Measurements from ENCODE around the gene TICRR. TPM values are rescaled to one million over a fixed set of nuclear protein-coding genes. Genes with fewer than 3 reads are reported as not detected.

The TICRR gene
- total RNA-seq, 6 experiments from 2014 or later = 3.0 to 6.0 (median 5.0) TPM

DNA sequence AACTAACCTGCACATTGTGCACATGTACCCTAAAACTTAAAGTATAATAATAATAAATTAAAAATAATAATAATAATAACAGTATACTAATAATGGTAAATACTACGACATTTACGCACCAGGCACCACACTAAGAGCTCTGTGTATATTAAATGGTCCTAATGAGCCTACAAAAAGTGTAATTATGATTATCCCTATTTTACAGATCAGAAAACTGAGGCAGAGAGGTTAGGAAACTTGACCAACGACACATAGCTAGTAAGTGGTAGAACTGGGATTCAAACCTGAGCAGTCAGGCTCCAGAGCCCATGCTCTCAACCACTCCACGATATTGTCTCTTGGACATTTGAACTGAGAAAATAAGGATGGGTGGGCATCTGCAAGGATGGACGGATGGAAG is 65.0 kb downstream of the TICRR start:
- peaks cover 2% of the 10 kb centered on the region; the same call in 1 of the 2 replicates for H3K9me3 Mint-ChIP-seq
- TF ChIP-seq, protein P1, sequence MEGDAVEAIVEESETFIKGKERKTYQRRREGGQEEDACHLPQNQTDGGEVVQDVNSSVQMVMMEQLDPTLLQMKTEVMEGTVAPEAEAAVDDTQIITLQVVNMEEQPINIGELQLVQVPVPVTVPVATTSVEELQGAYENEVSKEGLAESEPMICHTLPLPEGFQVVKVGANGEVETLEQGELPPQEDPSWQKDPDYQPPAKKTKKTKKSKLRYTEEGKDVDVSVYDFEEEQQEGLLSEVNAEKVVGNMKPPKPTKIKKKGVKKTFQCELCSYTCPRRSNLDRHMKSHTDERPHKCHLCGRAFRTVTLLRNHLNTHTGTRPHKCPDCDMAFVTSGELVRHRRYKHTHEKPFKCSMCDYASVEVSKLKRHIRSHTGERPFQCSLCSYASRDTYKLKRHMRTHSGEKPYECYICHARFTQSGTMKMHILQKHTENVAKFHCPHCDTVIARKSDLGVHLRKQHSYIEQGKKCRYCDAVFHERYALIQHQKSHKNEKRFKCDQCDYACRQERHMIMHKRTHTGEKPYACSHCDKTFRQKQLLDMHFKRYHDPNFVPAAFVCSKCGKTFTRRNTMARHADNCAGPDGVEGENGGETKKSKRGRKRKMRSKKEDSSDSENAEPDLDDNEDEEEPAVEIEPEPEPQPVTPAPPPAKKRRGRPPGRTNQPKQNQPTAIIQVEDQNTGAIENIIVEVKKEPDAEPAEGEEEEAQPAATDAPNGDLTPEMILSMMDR (IDR thresholded peaks at IDR 0.05) = no peak
- peaks cover 42% of the 10 kb centered on the region for H3K36me3 Mint-ChIP-seq (ENCODE audit: low read depth)
- H3K27ac Mint-ChIP-seq = no peak overlapping the region
- H3K27me3 Mint-ChIP-seq (ENCODE audit: insufficient read depth) = no peaks in the 10 kb centered on the region; the same call in 1 of the 2 replicates
- no peaks in the 10 kb centered on the region for H3K4me1 Mint-ChIP-seq (ENCODE audit: low read depth)
- DNase-seq = no peak
- H3K4me3 Mint-ChIP-seq = no peak overlapping the region

DNA sequence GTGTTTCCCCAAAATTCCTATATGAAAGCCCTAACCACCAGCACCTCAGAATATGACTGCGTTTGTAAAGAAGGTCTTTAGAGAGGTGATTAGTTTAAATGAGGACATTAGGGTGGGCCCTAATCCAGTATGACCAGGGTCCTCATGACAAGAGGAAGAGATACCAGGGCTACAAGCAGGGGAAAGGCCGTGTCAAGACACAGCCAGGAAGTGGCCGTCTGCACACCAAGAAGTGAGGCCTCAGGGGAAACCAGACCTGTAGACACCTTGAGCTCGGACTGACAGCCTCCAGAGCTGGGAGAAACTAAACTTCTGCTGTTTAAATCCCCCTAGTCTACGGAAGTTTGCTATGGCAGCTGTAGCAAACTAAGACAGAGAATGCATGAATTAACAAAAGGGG is 65.8 kb downstream of the TICRR start:
- DNase-seq = no peak
- Mint-ChIP-seq H3K9me3 (no peaks in the 10 kb centered on the region), H3K4me3 (no peak overlapping the region), H3K36me3 (ENCODE audit: low read depth) (peaks cover 38% of the 10 kb centered on the region), H3K27me3 (ENCODE audit: insufficient read depth) (no peaks in the 10 kb centered on the region; the same call in 1 of the 2 replicates), H3K4me1 (ENCODE audit: low read depth) (no peaks in the 10 kb centered on the region), H3K27ac (no peak overlapping the region)
- TF ChIP-seq, protein P1 (IDR thresholded peaks at IDR 0.05) = no peak

DNA sequence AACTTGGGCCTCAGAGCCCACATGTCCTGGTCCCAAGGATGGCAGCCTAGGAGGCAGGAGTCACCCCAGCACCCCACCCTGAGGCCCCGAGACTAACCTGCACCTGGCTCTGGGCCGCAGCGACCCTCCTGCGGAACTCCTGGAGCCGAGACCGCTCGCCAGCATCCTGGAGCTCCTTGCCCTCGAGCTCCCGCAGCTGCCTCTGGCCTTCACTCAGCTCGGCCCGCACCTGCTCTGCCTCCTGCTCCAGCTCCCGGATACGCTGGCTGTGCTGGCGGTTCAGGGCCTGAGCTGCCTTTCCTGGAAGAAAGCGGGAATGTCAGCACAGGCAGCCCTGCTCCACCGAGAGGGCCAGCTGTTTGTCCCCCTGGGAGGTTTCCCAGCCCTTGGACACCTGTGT is 66.8 kb downstream of the TICRR start:
- Mint-ChIP-seq H3K36me3 (ENCODE audit: low read depth) (peaks cover 41% of the 10 kb centered on the region), H3K4me3 (no peak overlapping the region), H3K27ac (no peak overlapping the region), H3K4me1 (ENCODE audit: low read depth) (no peaks in the 10 kb centered on the region), H3K9me3 (no peaks in the 10 kb centered on the region), H3K27me3 (ENCODE audit: insufficient read depth) (peaks cover 2% of the 10 kb centered on the region)
- TF ChIP-seq, protein P1 (IDR thresholded peaks at IDR 0.05) = no peak
- DNase-seq = no peak

DNA sequence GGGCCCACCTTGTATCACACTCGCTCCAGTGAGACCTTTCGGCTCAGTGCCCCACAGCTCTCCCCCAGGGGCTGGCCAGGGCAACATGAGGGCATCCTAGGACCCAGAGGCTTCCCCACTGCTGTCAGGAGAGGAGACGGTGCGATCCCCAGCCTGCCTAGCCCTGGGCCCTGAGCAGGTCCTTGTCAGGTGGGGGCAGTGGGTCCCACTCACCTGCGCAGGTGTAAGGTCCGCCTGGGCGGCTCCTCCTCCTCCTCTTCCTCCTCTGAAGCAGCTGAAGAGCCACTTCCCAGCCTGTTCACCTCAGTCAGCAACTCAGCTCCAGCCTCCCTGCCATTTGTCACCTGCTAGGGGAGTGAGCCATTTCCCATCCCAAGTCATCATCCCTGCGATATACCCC is 70.4 kb downstream of the TICRR start:
- TF ChIP-seq, protein P1 (IDR thresholded peaks at IDR 0.05) = no peak
- no peak overlapping the region for H3K27ac Mint-ChIP-seq
- DNase-seq = no peak
- H3K36me3 Mint-ChIP-seq (ENCODE audit: low read depth) = peaks cover 33% of the 10 kb centered on the region
- H3K9me3 Mint-ChIP-seq = no peaks in the 10 kb centered on the region
- peaks cover 3% of the 10 kb centered on the region for H3K27me3 Mint-ChIP-seq (ENCODE audit: insufficient read depth)
- H3K4me3 Mint-ChIP-seq = no peak overlapping the region
- no peaks in the 10 kb centered on the region for H3K4me1 Mint-ChIP-seq (ENCODE audit: low read depth)

DNA sequence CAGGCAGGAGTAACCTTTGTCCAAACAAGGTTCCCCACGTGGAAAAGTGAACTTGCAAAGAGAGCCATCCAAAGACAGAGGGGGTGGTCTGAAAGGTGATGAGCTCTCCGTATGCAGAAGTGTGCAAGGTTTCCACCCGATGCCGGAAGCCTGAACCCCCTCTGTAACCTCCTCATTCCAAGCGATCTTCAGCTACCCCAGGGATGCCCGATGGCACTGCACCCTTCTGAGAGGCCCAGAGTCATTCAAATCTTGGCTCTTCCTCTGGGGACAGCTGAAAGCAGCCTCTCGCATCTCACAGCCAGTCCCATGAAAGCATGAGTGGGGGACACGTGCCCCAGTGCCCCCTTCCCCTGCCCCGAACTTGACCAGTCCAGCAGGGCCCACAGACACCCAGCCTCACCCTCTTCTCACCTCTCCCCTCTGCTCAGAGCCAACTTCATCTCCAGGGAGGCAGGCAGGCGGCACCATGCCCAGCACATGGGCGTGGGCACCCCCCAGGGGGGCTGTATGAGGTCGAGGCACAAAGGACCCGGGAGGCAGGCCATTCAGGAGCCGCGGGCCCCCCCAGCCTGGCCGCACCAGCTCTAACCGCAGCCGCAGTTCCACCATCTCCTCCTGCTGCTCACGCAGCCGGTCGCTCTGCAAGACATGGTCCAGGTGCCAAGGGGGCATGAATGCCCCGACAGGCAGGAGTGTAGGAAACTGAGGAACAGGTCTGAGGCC is 71.3 kb downstream of the TICRR start:
- Mint-ChIP-seq H3K4me1 (ENCODE audit: low read depth) (no peaks in the 10 kb centered on the region), H3K4me3 (no peak overlapping the region), H3K9me3 (no peaks in the 10 kb centered on the region), H3K36me3 (ENCODE audit: low read depth) (peaks cover 24% of the 10 kb centered on the region), H3K27me3 (ENCODE audit: insufficient read depth) (peaks cover 3% of the 10 kb centered on the region), H3K27ac (no peak overlapping the region)
- DNase-seq = no peak
- TF ChIP-seq, protein P1 (IDR thresholded peaks at IDR 0.05) = no peak
